Stimulated activated naive CD4-positive, alpha-beta T cell (primary cell): Measurements from ENCODE around the gene CCDC63.

Experiments
- DNase-seq, 6 experiments: peaks; one replicate each; lab custom pipeline; 2025; lab: John Stamatoyannopoulos, UW

Gene CCDC63

GRCh38 chr12:110846615-110847566, at the start of gene CCDC63:
Gene CCDC63, plus strand, starts transcription at chr12:110846987. Its CDS starts 5,968 bp downstream, at chr12:110852955.
- DNase-seq: peak in 2 of 6 experiments; percentile 1 to 16

DNA sequence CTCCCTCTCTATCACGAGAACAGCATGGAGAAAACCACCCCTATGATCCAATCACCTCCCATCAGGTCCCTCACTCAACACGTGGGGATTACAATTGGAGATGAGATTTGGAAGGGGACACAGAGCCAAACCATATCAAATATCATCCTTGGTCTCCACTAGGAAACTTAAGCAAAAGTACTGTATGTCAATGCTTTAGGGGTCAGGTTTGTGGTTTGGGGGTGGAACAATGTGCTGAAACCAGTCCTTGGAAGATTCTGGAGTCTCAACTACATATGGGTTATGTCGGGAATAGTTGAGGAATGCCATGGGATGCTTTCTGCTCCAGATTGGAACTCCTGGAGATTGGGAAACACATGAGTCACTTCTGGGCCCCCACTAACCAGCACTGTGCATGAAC, 48.3 kb upstream of the CCDC63 start:
- DNase-seq: no peak

DNA sequence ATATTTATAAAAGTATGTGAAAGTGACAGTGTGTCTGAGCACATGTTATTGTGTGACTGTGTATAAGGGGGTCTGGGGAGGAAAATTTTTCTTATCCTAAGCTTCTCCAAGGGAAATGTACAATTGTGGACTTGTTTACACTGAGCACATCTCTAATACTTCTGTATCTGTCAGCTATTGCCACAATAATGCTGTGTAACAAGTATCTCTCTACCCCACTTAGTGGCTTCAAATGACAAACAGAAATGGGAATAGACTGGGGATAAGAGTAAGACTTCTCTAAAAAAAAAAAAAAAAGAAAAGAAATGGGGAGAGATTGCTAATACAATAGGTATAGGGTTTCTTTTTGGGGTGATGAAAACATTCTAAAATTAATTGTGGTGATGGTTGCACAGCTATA, 44.3 kb upstream of the CCDC63 start:
- DNase-seq: no peak

GRCh38 chr12:110804406-110804805, 42.4 kb upstream of the CCDC63 start:
- no peak for DNase-seq

GRCh38 chr12:110807640-110808039, 39.1 kb upstream of the CCDC63 start:
- DNase-seq: no peak

DNA sequence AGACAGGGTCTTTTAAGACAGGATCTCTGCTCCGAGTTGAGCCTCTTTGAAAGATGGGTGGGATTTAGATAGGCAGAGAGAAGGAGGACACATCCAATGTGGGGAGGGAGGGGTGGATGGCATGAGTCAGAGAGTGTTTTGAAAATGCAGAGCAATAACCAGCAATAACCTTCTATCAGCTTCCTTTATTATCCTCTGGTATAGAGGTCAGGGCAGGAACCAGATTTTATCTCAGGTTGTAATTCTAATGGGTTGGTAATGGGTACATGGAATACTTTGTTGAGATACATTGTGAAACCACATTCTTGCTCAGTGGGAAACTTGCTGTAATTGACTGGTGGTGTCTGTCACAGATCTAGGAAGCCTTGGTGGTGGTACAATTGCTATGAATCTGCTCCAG, 37.6 kb upstream of the CCDC63 start:
- no peak for DNase-seq

DNA sequence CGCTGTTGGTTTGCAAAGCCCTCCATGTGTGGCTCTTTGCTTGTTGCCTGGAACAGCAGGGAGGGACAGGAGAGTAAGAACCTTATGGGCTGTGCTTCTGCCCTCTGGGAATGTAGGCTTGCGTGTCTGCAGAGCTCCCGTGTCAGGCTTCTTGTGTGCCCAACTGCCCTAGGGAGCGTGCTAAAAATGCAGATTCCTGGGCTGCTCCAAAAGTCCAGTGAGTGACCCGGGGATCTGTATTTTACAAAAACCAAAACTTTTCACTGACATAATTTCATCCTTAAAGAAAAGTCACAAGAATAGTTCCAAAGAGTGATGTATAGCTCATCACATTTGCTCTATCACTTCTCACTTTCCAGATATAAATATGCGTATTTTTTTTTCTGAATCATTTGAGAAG, 34.8 kb upstream of the CCDC63 start:
- DNase-seq: no peak

- DNase-seq: no peak
Observed at GRCh38 chr12:110813285-110813684, 33.5 kb upstream of the CCDC63 start.

GRCh38 chr12:110813756-110814155, 33.0 kb upstream of the CCDC63 start:
- DNase-seq: no peak

DNA sequence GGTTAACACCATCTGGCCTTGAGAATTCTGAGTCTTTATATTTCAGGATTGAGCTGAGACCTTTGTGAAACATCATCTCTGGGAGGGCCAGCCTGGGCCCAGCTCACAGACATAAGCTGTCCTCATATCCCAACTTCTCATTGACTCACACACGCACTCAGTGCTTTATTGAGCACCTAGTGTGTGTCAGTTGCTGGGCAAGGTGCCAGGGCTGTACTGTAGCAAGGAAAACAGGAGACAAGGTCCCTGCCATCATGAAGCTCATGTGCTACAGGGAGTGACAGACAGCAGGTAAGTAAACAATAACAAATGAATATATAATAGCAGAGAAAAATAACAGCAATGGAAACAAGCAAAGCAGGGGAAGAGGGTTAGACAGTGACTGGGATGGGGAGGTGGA, 30.5 kb upstream of the CCDC63 start:
- no peak for DNase-seq

DNA sequence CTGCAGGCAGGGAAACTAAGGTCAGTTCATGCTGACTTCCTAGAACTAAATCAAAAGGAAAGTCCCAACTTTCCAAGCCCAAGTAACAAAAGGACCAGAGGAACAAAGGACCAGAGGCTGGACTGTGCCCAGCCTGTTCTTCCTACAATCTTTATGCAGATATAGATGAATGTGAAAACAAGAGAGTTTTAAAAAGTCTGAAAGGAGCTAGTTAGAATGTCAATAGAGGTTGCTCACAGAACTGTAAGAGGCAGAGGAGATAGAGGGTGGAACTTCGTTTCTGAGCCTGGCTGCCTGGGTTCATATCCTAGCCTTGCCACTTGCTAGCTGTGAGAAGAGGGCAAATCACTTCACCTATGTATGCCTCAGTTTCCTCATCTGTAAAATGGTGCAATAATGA, 30.0 kb upstream of the CCDC63 start:
- no peak for DNase-seq

DNA sequence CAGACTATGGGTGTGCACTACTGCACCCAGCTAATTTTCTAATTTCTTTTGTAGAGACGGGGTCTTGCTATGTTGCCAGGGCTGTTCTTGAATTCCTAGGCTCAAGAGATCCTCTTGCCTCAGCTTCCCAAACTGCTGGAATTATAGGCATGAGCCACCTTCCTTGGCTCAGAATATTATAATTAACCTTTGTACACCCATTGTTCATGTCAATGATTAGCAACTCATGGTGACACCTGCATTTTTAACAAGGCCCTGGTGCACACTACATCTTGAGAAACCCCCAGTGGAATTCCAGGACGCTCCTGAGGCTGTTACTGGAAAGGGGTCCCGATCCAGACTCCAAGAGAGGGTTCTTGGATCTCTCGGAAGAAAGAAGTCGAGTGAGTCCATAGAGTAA, 28.3 kb upstream of the CCDC63 start:
- no peak for DNase-seq

DNA sequence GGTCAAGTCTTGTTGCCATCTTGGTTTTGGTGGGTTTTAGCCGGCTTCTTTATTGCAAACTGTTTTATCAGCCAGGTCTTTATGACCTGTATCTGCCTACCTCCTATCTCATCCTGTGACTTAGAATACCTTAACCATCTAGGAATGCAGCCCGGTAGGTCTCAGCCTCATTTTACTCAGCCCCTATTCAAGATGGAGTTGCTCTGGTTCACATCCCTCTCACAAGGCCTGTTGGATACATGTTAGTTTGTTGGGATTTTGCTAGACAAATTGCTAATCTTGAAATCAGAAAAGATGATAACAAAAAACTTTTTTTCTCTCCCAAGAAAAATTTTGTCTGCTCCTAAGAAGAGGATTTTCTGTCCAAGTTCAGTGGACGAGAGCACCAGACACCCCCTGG, 27.6 kb upstream of the CCDC63 start:
- no peak for DNase-seq

DNA sequence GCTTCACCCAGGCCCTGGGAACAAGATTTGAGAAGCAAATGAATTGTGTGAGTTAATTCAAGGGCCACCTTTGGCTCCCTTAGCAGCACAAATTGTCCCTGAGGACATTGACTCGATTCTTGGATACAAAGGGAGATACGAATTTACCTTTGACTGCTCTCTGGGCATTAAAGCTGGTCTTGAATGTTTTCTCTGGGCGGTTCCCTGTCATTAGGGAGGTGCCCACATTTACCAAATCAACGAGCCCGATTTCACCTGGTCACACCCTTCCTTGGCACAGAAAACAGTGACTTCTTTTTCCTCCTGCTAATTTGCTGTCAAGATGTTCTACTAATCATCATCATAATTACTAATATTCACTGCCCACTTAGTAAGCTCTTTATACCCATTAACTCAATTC, 27.1 kb upstream of the CCDC63 start:
- no peak for DNase-seq

GRCh38 chr12:110821917-110822316, 24.9 kb upstream of the CCDC63 start:
- DNase-seq: no peak

DNA sequence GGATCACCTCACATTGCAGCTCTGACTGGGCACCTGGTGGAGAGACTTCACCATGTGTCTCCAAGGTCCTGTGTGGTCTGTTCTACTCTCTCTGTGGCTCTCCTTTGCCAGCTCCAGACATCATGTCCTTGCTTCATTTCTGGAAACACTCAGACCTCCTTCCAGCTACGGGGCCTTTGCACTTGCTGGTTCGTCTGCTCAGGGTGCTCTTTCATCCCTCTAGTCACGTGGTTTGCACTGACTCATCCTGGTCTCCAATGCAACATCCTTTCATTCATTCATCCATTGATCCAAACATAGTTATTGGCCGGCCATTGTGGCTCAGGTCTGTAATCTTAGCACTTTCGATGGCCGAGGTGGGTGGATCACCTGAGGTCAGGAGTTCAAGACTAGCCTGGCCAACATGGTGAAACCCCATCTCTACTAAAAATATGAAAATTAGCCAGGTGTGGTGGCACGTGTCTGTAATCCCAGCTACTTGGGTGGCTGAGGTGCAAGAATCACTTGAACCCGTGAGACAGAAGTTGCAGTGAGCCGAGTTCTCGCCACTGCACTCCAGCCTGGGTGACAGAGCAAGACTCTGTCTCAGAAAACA, 23.9 kb upstream of the CCDC63 start:
- DNase-seq: no peak

DNA sequence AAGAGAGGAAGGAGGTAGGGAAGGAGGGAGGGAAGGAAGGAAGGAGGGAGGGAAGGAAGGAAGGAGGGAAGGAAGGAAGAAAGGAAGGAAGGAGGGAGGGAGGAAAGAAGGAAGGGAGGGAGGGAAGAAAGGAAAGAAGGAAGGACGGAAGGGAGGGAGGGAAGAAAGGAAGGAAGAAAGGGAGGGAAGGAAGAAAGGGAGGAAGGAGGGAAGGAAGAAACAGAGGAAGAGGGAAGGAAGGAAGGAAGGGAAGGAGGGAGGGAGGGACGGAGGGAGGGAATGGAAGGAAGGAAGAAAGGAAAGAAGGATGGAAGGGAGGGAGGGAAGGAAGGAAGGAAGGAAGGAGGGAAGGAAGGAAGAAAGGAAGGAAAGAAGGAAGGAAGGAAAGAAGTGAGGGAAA, 22.4 kb upstream of the CCDC63 start:
- DNase-seq: no peak

- DNase-seq: no peak
Observed at GRCh38 chr12:110825530-110825929, 21.3 kb upstream of the CCDC63 start.

- peak; percentile 63 to 82 (median 71) for DNase-seq
Observed at GRCh38 chr12:110826592-110827200, 20.1 kb upstream of the CCDC63 start.

DNA sequence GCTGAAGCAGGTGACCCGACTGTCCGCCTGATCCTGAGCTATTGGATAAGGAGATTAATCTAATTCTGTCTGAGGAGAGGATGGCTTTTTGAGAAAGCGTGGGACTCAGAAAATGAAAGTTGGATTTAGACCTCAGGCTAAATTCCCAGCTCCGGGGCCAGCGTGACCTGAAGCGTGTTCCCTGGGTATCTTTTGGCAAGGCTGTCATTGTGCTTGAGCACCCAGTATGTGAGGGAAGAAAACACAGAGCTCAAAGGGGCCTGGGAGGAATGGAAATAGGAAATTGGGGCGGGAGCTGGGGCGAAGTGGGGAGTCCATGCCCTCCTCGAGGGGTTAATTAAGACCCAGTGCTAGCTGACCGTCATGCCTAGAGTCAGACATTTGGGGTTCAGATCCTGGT, 17.5 kb upstream of the CCDC63 start:
- no peak for DNase-seq

DNA sequence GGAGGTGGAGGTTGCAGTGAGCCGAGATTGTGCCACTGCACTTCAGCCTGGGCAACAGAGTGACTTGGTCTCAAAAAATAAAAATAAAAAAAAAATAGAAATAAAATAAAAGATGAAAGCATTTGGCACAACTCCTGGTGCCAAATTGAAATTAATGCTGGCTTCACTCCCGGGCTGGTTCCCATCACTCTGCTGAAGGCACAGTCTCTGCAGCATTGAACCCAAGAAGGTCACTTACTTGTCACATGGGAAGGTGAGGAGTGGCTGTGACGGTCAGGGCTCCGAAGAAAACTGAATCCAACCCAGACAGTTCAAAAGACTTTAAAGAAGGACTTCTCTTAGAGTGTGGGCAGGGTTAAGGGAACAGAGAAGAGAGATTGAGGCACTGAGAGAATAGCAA, 10.5 kb upstream of the CCDC63 start:
- DNase-seq: no peak

DNA sequence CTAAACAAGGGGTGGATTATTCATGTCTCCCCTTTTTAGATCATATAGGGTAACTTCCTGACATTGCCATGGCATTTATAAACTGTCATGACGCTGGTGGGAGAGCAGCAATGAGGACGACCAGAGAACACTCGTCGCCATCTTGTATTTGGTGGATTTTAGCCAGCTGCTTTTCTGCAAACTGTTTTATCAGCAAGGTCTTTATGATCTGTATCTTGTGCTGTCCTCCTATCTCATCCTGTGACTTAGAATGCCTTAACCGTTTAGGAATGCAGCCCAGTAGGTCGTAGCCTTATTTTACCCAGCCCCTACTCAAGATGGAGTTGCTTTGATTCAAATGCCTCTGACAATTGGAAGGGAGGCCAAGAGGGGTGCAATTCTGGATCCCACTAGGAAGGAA, 5.8 kb upstream of the CCDC63 start:
- DNase-seq: no peak

- DNase-seq: no peak
Observed at GRCh38 chr12:110844131-110844530, 2.7 kb upstream of the CCDC63 start.
